ENCODE measurements around the gene ZC3H7B. TPM values are rescaled to one million over a fixed set of nuclear protein-coding genes. Genes with fewer than 3 reads are reported as not detected.

ZC3H7B gene
- total RNA-seq, 1 donor from 2014 or later: 44.3 TPM

DNA sequence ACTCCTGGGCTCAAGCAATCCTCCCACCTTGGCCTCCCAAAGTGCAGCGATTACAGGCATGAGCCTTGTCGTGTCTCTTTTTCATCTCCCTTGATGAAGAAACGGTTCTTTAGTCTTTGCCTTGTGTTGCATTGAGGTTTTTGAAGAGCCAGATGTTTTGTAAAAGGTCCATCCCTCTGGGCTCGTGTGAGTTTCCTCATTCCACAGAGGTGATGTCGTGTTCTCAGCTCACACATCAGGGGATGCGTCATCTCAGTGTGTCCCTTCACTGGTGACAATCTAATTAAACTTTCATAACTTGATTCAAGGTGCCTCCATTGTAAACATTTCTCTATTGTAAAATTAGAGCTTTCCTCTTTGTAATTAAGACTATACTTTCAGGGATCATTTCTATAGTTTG, 50.7 kb downstream of the ZC3H7B start:
- peak; percentile 38 for DNase-seq (ENCODE audit: low read depth)

GRCh38 chr22:41353862-41354575, 52.7 kb downstream of the ZC3H7B start:
- DNase-seq (ENCODE audit: low read depth): no peak

DNA sequence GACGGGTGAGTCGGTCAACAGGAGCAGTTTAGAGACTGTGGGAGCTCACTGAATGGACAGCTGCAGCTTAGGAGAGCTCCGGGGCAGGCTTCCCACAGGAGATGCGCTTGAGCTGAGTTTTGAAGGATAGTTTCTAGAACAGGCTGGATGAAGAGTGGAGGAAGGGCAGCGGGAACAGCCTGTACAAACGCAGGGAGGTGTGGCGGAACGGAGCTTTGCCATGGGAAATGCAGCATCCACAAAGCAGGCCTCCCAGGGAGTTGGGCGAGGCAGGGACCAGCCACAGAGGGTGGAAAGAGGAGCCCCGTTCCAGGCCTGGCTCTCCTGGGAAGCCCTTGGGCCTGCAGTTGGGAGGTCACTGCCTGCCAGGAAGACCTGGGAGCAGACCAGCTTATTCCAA, 53.7 kb downstream of the ZC3H7B start:
- no peak for DNase-seq (ENCODE audit: low read depth)

DNA sequence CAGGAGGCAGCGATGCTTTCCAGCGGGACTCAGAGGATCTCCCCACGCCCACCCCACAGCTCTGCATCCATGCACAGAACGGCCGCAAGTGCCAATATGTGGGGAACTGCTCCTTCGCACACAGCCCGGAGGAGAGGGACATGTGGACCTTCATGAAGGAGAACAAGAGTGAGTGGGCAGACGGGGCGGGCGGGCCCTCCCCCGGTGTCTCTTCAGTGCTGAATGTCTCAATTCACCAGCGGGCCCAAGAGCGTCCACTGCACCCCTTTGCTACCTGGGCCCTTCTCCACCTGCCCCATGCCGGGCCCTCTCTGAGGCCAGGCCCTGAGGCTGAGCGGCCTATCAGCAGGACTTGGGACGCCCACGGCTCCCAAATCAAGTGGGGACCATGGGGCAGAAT, 54.6 kb downstream of the ZC3H7B start:
- DNase-seq (ENCODE audit: low read depth): no peak

DNA sequence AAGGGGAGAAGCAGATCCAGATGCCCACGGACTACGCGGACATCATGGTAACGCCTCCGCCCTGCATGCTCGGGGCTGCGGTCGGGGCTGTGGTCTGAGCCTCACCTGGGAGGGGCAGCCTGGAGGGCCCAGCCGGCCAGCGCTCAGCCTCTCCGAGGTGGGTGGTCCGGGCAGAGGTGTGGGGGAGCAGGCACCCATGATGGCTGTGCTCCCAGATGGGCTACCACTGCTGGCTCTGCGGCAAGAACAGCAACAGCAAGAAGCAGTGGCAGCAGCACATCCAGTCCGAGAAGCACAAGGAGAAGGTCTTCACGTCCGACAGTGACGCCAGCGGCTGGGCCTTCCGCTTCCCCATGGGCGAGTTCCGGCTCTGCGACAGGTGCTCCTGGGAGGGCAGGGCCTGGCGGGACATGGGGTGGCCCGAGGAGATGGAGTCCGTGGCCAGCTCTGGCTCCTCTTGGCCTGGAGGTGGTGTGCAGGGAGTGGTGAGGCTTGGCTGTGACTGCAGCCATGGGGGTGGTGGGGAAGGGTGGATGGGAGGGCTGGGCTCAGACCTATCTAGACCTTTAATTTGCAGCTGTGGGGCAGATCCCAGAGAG, 55.2 kb downstream of the ZC3H7B start:
- DNase-seq (ENCODE audit: low read depth): no peak

- DNase-seq (ENCODE audit: low read depth): no peak
Observed at GRCh38 chr22:41357191-41357590, 55.9 kb downstream of the ZC3H7B start.

DNA sequence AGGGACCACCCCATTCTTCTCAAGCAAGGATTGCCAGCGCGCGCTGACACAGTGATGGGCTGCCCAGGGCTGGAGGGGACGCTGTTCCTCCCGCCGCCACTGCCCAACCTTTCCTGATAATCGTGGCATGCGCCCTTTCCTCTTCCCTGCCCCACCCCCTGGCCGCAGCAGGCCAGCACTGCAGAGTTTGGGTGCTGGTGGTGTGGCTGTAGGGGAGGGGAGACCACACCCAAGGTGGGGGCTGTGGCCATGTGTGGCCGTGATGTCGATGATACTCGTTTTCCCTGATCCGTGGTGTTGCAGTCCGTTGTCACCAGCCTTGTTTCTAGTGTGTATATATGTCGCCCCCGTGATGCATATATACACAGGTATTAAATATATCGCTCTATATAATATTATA, 57.6 kb downstream of the ZC3H7B start:
- DNase-seq (ENCODE audit: low read depth): no peak

DNA sequence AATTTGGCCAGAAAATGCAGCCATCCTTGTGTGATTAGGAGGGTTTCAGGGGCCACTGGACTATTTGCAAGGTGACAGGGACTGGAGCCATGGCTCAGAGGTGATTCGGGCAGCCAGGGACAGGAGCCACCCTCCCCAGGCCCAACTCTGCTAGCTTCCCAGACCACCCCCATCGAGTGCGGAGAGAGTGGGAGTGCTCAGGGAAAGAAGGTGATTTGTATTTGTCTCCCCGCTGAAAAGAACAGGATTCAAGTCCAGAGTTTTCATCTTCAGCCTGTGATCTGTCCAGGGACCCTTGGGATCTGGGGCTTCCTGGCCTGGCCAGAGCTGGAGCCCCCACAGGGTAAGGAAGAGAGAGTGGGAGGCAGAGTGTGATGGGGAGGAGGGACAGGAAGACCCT, 58.1 kb downstream of the ZC3H7B start:
- DNase-seq (ENCODE audit: low read depth): no peak

DNA sequence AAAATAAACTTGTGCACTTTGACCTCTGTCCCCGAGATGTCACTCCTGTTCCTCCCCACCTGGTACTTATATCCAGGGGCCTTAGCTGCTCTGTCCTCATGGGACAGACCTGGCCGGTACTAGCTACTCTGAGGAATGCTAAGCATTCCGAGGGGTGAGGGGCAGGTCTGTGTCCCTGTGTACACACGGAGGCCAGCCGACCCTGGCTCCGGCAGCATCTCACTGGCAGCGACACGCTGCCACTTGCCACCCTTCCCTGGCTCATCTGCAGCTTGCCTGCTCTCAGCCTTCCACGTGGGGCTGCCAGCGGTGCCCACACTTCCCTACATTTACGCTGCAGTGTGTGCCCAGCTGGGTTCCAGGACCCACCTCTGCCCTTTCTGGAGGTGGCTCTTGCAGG, 58.8 kb downstream of the ZC3H7B start:
- DNase-seq (ENCODE audit: low read depth): no peak

- DNase-seq (ENCODE audit: low read depth): no peak
Observed at GRCh38 chr22:41361716-41362310, 60.5 kb downstream of the ZC3H7B start.

DNA sequence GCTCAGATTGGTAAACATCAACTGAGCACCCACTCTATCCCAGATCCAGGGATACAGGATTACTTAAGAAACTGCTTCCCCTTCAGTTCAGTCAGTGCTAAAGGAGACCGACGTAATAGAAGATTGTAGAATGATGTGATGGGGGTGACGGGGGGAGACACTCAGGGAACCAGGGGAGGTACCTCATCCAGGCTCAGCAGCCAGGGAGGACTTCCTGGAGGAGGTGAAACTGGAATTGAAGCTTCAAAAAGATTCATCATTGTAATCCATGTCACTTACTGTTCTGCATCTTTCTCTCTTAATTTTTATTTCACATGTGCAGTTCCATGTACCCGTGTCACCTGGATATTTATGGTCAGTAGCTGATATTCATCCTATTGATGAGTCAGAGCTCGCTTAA, 61.3 kb downstream of the ZC3H7B start:
- DNase-seq (ENCODE audit: low read depth): no peak

DNA sequence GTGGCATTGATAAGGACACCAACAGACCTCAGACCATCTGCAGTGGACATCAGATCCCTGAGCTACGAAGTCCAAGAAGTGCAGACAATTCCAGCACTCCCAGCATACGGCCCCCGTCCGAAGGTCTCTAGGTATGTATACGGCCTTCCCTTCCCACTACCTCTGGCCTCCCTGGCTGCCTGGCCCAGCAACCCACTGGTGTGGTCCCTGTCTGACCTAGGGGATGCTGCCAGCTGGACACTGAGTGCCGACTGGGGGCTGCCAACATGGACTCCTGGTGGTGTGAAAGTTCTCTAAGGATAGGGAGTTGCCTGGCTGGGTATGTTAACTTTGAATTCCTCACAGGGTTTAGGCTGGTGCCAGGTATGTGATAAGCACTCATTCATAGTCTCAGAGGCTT, 62.9 kb downstream of the ZC3H7B start:
- no peak for DNase-seq (ENCODE audit: low read depth)

- no peak for DNase-seq (ENCODE audit: low read depth)
Observed at GRCh38 chr22:41364955-41365354, 63.6 kb downstream of the ZC3H7B start.

DNA sequence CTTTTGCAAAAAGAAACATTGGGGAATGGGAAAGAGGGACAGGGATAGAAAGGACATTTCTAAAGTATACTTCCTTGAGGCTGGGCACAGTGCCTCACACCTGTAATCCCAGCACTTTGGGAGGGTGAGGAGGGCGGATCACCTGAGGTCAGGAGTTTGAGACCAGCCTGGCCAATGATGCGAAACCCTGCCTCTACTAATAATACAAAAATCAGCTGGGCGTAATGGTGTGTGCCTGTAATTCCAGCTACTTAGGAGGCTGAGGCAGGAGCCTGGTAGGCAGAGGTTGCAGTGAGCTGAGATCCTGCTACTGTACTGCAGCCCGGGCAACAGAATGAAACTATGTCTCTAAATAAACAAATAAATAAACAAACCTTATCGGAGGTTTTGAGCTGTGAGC, 64.1 kb downstream of the ZC3H7B start:
- DNase-seq (ENCODE audit: low read depth): no peak

- no peak for DNase-seq (ENCODE audit: low read depth)
Observed at GRCh38 chr22:41366323-41367029, 65.2 kb downstream of the ZC3H7B start.

DNA sequence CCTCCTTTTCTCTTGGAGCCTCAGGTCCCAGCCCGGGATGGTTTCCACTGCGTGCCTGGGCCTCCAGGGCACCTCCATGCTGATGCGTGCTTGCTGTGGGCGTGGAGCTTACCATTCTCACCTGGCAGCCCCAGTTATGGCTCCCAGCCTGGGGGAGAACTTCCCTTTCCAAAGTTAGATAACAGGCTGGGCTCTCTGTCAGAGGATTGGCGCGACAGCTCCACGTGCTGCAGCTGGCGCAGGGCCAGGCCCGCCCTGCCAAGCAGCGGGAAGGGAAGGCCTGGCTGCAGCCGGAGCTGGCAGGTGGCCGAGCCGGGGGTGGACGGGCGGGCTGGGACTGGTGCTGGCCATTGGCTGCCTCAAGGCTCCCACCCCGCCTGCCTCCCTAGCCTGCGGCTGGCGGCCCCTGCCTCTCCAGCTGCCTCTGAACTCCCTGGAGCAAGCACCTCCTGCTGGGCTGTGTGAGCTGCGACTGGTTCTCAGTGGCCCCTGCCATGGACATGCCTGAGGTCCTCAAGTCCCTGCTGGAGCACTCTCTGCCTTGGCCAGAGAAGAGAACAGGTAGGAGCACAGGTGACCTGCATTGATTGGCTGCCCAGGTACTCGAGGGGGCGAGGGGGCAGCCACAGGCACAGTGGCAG, 65.8 kb downstream of the ZC3H7B start:
- DNase-seq (ENCODE audit: low read depth): peak; percentile 97

GRCh38 chr22:41367680-41368542, 66.6 kb downstream of the ZC3H7B start:
- DNase-seq (ENCODE audit: low read depth): peak; percentile 66

- DNase-seq (ENCODE audit: low read depth): peak; percentile 67
Observed at GRCh38 chr22:41368543-41369423, 67.5 kb downstream of the ZC3H7B start.

- DNase-seq (ENCODE audit: low read depth): no peak
Observed at GRCh38 chr22:41369424-41369745, 68.1 kb downstream of the ZC3H7B start.

DNA sequence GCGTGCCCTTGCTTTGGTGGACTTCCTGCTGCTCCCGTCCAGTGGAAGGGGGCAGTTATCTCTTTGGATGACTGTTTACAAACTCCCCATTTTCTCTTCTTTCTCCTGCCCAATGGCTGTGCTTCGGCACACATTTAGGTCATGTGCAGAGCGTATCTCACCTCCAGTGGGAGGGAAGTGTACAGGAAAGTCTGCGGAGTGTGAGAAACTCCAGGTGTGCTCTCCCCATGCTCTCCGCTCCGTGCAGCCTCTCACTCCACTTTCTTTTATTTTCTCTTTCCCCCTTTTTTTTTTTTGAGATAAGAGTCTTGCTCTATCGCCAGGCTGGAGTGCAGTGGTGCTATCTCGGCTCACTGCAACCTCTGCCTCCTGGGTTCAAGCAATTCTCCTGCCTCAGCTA, 68.5 kb downstream of the ZC3H7B start:
- no peak for DNase-seq (ENCODE audit: low read depth)

Measured in myocyte (in vitro differentiated cells).